ENCODE results near the gene SNRNP200.
A peak's percentile ranks its signal among the peaks of the same experiment; 100 is the strongest.
"Not testable (repeated sequence)": the region's sequence is repeated elsewhere in the genome, so short reads cannot be mapped to it uniquely, and the experiment has no call there.

The SNRNP200 gene

GRCh38 chr2:96273763-96274162 is 31.6 kb downstream of the SNRNP200 start:
- no peak for DNase-seq

- no peak for DNase-seq
Observed at GRCh38 chr2:96271995-96272394, 33.4 kb downstream of the SNRNP200 start.

GRCh38 chr2:96267159-96267971 is 38.0 kb downstream of the SNRNP200 start:
- peak; percentile 19 for DNase-seq

- DNase-seq = peak; percentile 97
Observed at GRCh38 chr2:96265840-96266679, 39.3 kb downstream of the SNRNP200 start, which contains the start of the genes CIAO1 and TMEM127. Gene CIAO1 (plus strand): TSS chr2:96266225. CDS start chr2:96266351, 126 bp downstream. Gene TMEM127 (minus strand): TSS chr2:96265997. CDS start chr2:96265381, 616 bp downstream.

GRCh38 chr2:96265349-96265839 is 40.0 kb downstream of the SNRNP200 start:
- DNase-seq = no peak

- DNase-seq = peak; percentile 26
Observed at GRCh38 chr2:96264656-96265348, 40.5 kb downstream of the SNRNP200 start.

GRCh38 chr2:96264086-96264485 is 41.3 kb downstream of the SNRNP200 start:
- DNase-seq = no peak

GRCh38 chr2:96262306-96262705 is 43.0 kb downstream of the SNRNP200 start:
- DNase-seq = no peak

GRCh38 chr2:96261328-96262003 is 43.9 kb downstream of the SNRNP200 start:
- no peak for DNase-seq

GRCh38 chr2:96260387-96261260 is 44.7 kb downstream of the SNRNP200 start:
- peak; percentile 64 for DNase-seq

- DNase-seq = no peak
Observed at GRCh38 chr2:96259497-96259921, 45.8 kb downstream of the SNRNP200 start.

GRCh38 chr2:96258166-96259022 is 47.0 kb downstream of the SNRNP200 start:
- no peak for DNase-seq

GRCh38 chr2:96257744-96258143 is 47.6 kb downstream of the SNRNP200 start:
- DNase-seq = not testable (repeated sequence)

GRCh38 chr2:96256611-96257113 is 48.7 kb downstream of the SNRNP200 start:
- DNase-seq = no peak

- no peak for DNase-seq
Observed at GRCh38 chr2:96254571-96254970, 50.8 kb downstream of the SNRNP200 start.

GRCh38 chr2:96253006-96253405 is 52.3 kb downstream of the SNRNP200 start:
- no peak for DNase-seq

- DNase-seq = no peak
Observed at GRCh38 chr2:96252526-96252925, 52.8 kb downstream of the SNRNP200 start.

- peak; percentile 81 for DNase-seq
Observed at GRCh38 chr2:96251721-96252292, 53.5 kb downstream of the SNRNP200 start.

- no peak for DNase-seq
Observed at GRCh38 chr2:96250188-96250587, 55.2 kb downstream of the SNRNP200 start.

GRCh38 chr2:96249654-96250053 is 55.7 kb downstream of the SNRNP200 start:
- DNase-seq = peak; percentile 90

Data from fibroblast of upper back skin (primary cell).